ENCODE data around the gene COL4A2. TPM values are rescaled to one million over a fixed set of nuclear protein-coding genes. Genes with fewer than 3 reads are reported as not detected.

The COL4A2 gene
- total RNA-seq, 4 donors from 2014 or later: 75.1 to 322 (median 115) TPM

GRCh38 chr13:110525328-110526319 lies 218.5 kb downstream of the COL4A2 start:
- Histone ChIP-seq H3K27me3 (no peaks in the 10 kb centered on the region), H3K9me3 (no peaks in the 10 kb centered on the region), H3K36me3 (no peaks in the 10 kb centered on the region), H3K4me3 (no peak overlapping the region), H3K4me1 (peaks cover 42 to 72% (median 64%) of the 10 kb centered on the region in 4 donors), H3K27ac (peak overlapping the region; percentile 77 to 88 (median 84))
- intact Hi-C loops (cut with DNase I; ENCODE audit: low total_unique reads) (no loop called here), in situ Hi-C loops (cut with MboI; ENCODE audit: low pct_ligation_motif_present in 1 of 4, low pct_unique_long_range_greater_than_20kb in 1 of 4, low sequenced_read_pairs in 3 of 4) (no loop called here)
- DNase-seq: peak; percentile 46
- 40% methylated on average over 23 of the region's 25 CpGs; no CpG with 5 or more reads in 1 of the 2 donors for WGBS, 2 donors (ENCODE audit: low coverage in 1 of 2)
- TF ChIP-seq, protein P1, sequence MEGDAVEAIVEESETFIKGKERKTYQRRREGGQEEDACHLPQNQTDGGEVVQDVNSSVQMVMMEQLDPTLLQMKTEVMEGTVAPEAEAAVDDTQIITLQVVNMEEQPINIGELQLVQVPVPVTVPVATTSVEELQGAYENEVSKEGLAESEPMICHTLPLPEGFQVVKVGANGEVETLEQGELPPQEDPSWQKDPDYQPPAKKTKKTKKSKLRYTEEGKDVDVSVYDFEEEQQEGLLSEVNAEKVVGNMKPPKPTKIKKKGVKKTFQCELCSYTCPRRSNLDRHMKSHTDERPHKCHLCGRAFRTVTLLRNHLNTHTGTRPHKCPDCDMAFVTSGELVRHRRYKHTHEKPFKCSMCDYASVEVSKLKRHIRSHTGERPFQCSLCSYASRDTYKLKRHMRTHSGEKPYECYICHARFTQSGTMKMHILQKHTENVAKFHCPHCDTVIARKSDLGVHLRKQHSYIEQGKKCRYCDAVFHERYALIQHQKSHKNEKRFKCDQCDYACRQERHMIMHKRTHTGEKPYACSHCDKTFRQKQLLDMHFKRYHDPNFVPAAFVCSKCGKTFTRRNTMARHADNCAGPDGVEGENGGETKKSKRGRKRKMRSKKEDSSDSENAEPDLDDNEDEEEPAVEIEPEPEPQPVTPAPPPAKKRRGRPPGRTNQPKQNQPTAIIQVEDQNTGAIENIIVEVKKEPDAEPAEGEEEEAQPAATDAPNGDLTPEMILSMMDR (IDR thresholded peaks at IDR 0.05): peak in 2 of 5 experiments; percentile 29 to 36
- TF ChIP-seq POLR2A (IDR thresholded peaks at IDR 0.05) (no peak), POLR2AphosphoS5 (IDR thresholded peaks at IDR 0.05) (peak in 1 of 3 donors; percentile 39), EP300 (IDR thresholded peaks at IDR 0.05; ENCODE audit: low read depth) (no peak)

DNA sequence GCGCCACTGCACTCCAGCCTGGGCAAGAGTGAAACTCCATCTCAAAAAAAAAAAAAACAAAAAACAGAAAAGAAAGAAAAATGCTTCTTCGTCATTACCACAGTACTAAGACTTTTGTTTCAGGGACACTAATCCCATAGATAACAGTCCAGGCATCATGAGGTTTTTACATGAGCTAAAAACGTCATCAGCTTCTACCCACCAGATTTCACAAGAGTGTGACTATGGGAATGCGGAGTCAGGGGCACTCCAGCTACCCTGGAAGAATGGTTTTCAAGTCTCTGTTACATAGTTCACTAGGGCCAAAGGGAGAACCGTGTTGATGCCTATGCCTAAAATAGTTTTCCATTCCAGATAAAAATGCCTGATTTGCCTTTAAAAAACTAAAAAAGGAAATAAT lies 221.3 kb downstream of the COL4A2 start:
- no peak overlapping the region for H3K4me3 ChIP-seq
- intact Hi-C loops (cut with DNase I; ENCODE audit: low total_unique reads): no loop called here
- H3K9me3 ChIP-seq: no peaks in the 10 kb centered on the region
- TF ChIP-seq POLR2AphosphoS5 (IDR thresholded peaks at IDR 0.05): no peak
- no peak for TF ChIP-seq POLR2A (IDR thresholded peaks at IDR 0.05)
- TF ChIP-seq, protein P1 (IDR thresholded peaks at IDR 0.05): no peak
- TF ChIP-seq EP300 (IDR thresholded peaks at IDR 0.05; ENCODE audit: low read depth): no peak
- in situ Hi-C loops (cut with MboI; ENCODE audit: low pct_ligation_motif_present in 1 of 4, low pct_unique_long_range_greater_than_20kb in 1 of 4, low sequenced_read_pairs in 3 of 4): no loop called here
- no peaks in the 10 kb centered on the region for H3K27me3 ChIP-seq
- DNase-seq: no peak
- H3K4me1 ChIP-seq: peaks cover 32 to 65% (median 51%) of the 10 kb centered on the region in 4 donors
- H3K36me3 ChIP-seq: no peaks in the 10 kb centered on the region
- peak overlapping the region; percentile 77 to 88 (median 84) for H3K27ac ChIP-seq
- 78 to 80% methylated on average over 3 to 5 of the region's 5 CpGs for WGBS, 2 donors (ENCODE audit: low coverage in 1 of 2)

GRCh38 chr13:110528911-110529310 lies 221.8 kb downstream of the COL4A2 start:
- DNase-seq: no peak
- Histone ChIP-seq H3K9me3 (no peaks in the 10 kb centered on the region), H3K4me3 (no peak overlapping the region), H3K27me3 (no peaks in the 10 kb centered on the region), H3K27ac (peak overlapping the region; percentile 3 to 88 (median 58)), H3K36me3 (no peaks in the 10 kb centered on the region), H3K4me1 (peaks cover 30 to 63% (median 47%) of the 10 kb centered on the region in 4 donors)
- TF ChIP-seq EP300 (IDR thresholded peaks at IDR 0.05; ENCODE audit: low read depth) (no peak), POLR2A (IDR thresholded peaks at IDR 0.05) (no peak), POLR2AphosphoS5 (IDR thresholded peaks at IDR 0.05) (no peak)
- TF ChIP-seq, protein P1 (IDR thresholded peaks at IDR 0.05): no peak
- intact Hi-C loops (cut with DNase I; ENCODE audit: low total_unique reads) (no loop called here), in situ Hi-C loops (cut with MboI; ENCODE audit: low pct_ligation_motif_present in 1 of 4, low pct_unique_long_range_greater_than_20kb in 1 of 4, low sequenced_read_pairs in 3 of 4) (no loop called here)
- 94 to 100% methylated on average over 2 to 6 of the region's 6 CpGs for WGBS, 2 donors (ENCODE audit: low coverage in 1 of 2)

DNA sequence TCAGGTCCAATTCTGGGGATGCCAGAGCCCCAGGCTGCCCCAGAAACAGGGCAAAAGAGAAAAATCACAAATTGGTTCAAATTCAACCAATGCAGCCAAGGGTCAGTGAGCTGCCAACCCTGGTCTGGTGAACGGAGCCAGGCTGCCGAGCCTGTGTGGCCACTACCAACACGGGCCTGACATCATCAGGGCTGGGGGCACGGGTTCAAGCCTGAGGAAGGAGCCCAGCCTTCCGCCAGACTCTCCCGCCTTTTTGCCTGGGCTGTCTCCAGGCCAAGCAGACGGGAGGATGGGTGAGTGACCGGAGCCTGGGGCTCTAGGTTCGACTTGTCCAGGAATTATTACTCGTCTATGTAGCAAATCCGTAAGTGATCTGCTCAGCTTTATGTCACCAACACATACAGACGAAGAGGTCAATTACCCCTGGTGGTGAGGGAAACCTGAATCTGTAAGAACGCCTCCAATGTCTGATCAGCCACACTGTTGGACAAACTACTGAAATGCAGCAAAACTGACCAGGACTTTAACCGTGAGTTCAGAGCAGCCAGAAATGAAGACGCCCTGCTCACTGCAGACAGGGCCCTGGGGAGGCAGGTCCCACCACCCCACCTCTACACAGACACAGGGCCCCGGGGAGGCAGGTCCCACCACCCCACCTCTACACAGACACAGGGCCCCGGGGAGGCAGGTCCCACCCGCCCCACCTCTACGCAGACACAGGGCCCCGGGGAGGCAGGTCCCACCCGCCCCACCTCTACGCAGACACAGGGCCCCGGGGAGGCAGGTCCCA lies 222.6 kb downstream of the COL4A2 start:
- Histone ChIP-seq H3K36me3 (no peaks in the 10 kb centered on the region), H3K4me3 (no peak overlapping the region), H3K27me3 (no peaks in the 10 kb centered on the region), H3K27ac (peak overlapping the region; percentile 3 to 88 (median 58)), H3K4me1 (peaks cover 27 to 55% (median 39%) of the 10 kb centered on the region in 4 donors), H3K9me3 (no peaks in the 10 kb centered on the region)
- 87% methylated on average over 16 of the region's 23 CpGs; no CpG with 5 or more reads in 1 of the 2 donors for WGBS, 2 donors (ENCODE audit: low coverage in 1 of 2)
- TF ChIP-seq, protein P1 (IDR thresholded peaks at IDR 0.05): no peak
- TF ChIP-seq EP300 (IDR thresholded peaks at IDR 0.05; ENCODE audit: low read depth) (no peak), POLR2AphosphoS5 (IDR thresholded peaks at IDR 0.05) (no peak), POLR2A (IDR thresholded peaks at IDR 0.05) (no peak)
- DNase-seq: no peak
- intact Hi-C loops (cut with DNase I; ENCODE audit: low total_unique reads) (loop anchor here (5.0 kb wide), 1 partner anchor 907 kb away; no protein-coding TSS in a partner anchor), in situ Hi-C loops (cut with MboI; ENCODE audit: low pct_ligation_motif_present in 1 of 4, low pct_unique_long_range_greater_than_20kb in 1 of 4, low sequenced_read_pairs in 3 of 4) (no loop called here)

Measured in transverse colon (tissue), 4 donors.